C4-2B (cell line): ENCODE results near the gene TMEM151A.

Experiments
- H3K27ac ChIP-seq: fragments of 450-650 bp; 2 replicates; pipeline ENCODE4 v1.5.1; 2017
- CTCF ChIP-seq: fragments of 450-650 bp; conservative IDR thresholded peaks from 2 replicates; pipeline ENCODE4 v1.5.1; 2017; ENCODE audit warnings: mild to moderate bottlenecking
- ZFX ChIP-seq: fragments of 450-650 bp; IDR thresholded peaks from 2 replicates; pipeline ENCODE4 v1.6.1; 2017

The TMEM151A gene

GRCh38 chr11:66333896-66334604 lies 42.4 kb downstream of the TMEM151A start:
- no peak overlapping the region for H3K27ac ChIP-seq
- TF ChIP-seq CTCF (no peak), ZFX (no peak)

- TF ChIP-seq CTCF (no peak), ZFX (no peak)
- no peak overlapping the region for H3K27ac ChIP-seq
Measured at GRCh38 chr11:66334605-66335442, 43.1 kb downstream of the TMEM151A start.

GRCh38 chr11:66335531-66336233 lies 44.0 kb downstream of the TMEM151A start:
- TF ChIP-seq CTCF (no peak), ZFX (no peak)
- H3K27ac ChIP-seq, result no peak overlapping the region

GRCh38 chr11:66336234-66337102 lies 44.8 kb downstream of the TMEM151A start, which contains the start of gene RIN1:
RIN1 (minus strand) TSS chr11:66336434; CDS start chr11:66336402, 32 bp downstream.
- H3K27ac ChIP-seq, result no peak within 1 kb of the TSS
- no peak; the same call in 1 of the 2 replicates for TF ChIP-seq CTCF
- no peak for TF ChIP-seq ZFX

GRCh38 chr11:66337103-66337899 lies 45.6 kb downstream of the TMEM151A start:
- no peak for TF ChIP-seq CTCF
- no peak for TF ChIP-seq ZFX
- H3K27ac ChIP-seq, result no peak overlapping the region
